RWPE1 (cell line): ENCODE measurements around the gene N4BP2L1.
A peak's percentile ranks its signal among the peaks of the same experiment; 100 is the strongest.

Experiments used
- CTCF ChIA-PET: fragments of 350-600 bp; sonication (Branson Sonifier 250); formaldehyde crosslinking; extraction: SDS; loops from one replicate; lab custom pipeline; 2021; lab: Yijun Ruan, JAX
- POLR2A ChIA-PET: fragments of 400-600 bp; formaldehyde crosslinking; extraction: SDS; loops from one replicate; lab custom pipeline; 2020; ENCODE audit warnings: antibody characterized with exemption; ENCODE audit not compliant: low non-redundant PET; lab: Yijun Ruan, JAX
- DNase-seq: peaks from one replicate; pipeline ENCODE4 v3.0.0; 2012; ENCODE audit warnings: low spot score
- H3K27ac ChIP-seq: fragments of 450-650 bp; 2 replicates; pipeline ENCODE4 v1.5.1; 2017
- CTCF ChIP-seq: fragments of 450-650 bp; conservative IDR thresholded peaks from 2 replicates; pipeline ENCODE4 v1.5.1; 2017; ENCODE audit warnings: low read depth, mild to moderate bottlenecking

Gene N4BP2L1

GRCh38 chr13:32415019-32415418 is 12.9 kb downstream of the N4BP2L1 start:
- DNase-seq = no peak
- no peak overlapping the region for H3K27ac ChIP-seq
- ChIA-PET CTCF (interaction anchor here (0.6 kb wide), 1 partner anchor 469 kb away, joined by 3 read pairs; no protein-coding TSS in a partner anchor), POLR2A (no interaction called here)
- peak; percentile 22; the same call in 1 of the 2 replicates for TF ChIP-seq CTCF

GRCh38 chr13:32414580-32414979 is 13.3 kb downstream of the N4BP2L1 start:
- no peak overlapping the region for H3K27ac ChIP-seq
- POLR2A ChIA-PET = no interaction called here
- CTCF ChIA-PET = interaction anchor here (0.6 kb wide), 1 partner anchor 468 kb away, joined by 3 read pairs; no protein-coding TSS in a partner anchor
- TF ChIP-seq CTCF = no peak
- DNase-seq = no peak

- no peak overlapping the region for H3K27ac ChIP-seq
- CTCF ChIA-PET = no interaction called here
- POLR2A ChIA-PET = no interaction called here
- no peak for DNase-seq
- TF ChIP-seq CTCF = no peak
Measured at GRCh38 chr13:32413284-32413683, 14.6 kb downstream of the N4BP2L1 start.

GRCh38 chr13:32409561-32410421 is 18.1 kb downstream of the N4BP2L1 start:
- TF ChIP-seq CTCF = no peak
- no peak overlapping the region for H3K27ac ChIP-seq
- ChIA-PET CTCF (no interaction called here), POLR2A (no interaction called here)
- no peak for DNase-seq

- POLR2A ChIA-PET = no interaction called here
- CTCF ChIA-PET = no interaction called here
- TF ChIP-seq CTCF = no peak
- no peak for DNase-seq
- no peak overlapping the region for H3K27ac ChIP-seq
Measured at GRCh38 chr13:32409001-32409313, 19.0 kb downstream of the N4BP2L1 start.

GRCh38 chr13:32408296-32409000 is 19.5 kb downstream of the N4BP2L1 start:
- no peak for TF ChIP-seq CTCF
- ChIA-PET CTCF (no interaction called here), POLR2A (no interaction called here)
- no peak for DNase-seq
- H3K27ac ChIP-seq = no peak overlapping the region
